K562 (cell line): ENCODE data around the gene DDX41. TPM values are rescaled to one million over a fixed set of nuclear protein-coding genes. Genes with fewer than 3 reads are reported as not detected.

ENCODE experiments used
- ATAC-seq: fragments of 200-7000 bp; cut with Tn5 transposase; 3 replicates; pipeline ENCODE4 v1.9.1; 2020; ENCODE audit warnings: moderate library complexity
- BruUV-seq: library from RNA; stranded (reverse); fragments of 400-500 nt; replicated peaks from 2 replicates; lab custom pipeline; 2021; lab: Mats Ljungman, UMichigan
- CTCF ChIA-PET: fragments of 300-600 bp; formaldehyde crosslinking; extraction: SDS; loops from one replicate; lab custom pipeline; 2021; ENCODE audit warnings: low intra/inter-chr PET ratio; lab: Yijun Ruan, JAX
- POLR2A ChIA-PET: fragments of 300-600, 350-650 bp; sonication (Branson Sonifier 250); formaldehyde crosslinking; extraction: SDS; loops from one replicate; lab custom pipeline; 2021; ENCODE audit warnings: antibody characterized with exemption, inconsistent platforms; lab: Yijun Ruan, JAX
- DNase-seq, 4 experiments: peaks; one replicate each; pipeline versions ENCODE4 v3.0.0 to v3.0.0-alpha.2; 2011 to 2018; ENCODE audit warnings: low spot score in 3 of 4, mixed read lengths in 3 of 4; ENCODE audit errors: extremely low read depth in 1 of 4
- FAIRE-seq: peaks from 2 replicates; lab custom pipeline; 2011; peaks lifted over from hg19 to GRCh38; lab: Jason Lieb, UNC
- H2AFZ ChIP-seq: 2 replicates; pipeline ENCODE4 v1.6.0; 2011; ENCODE audit warnings: low read depth, low read length, control low read depth, inconsistent platforms
- H3K27ac ChIP-seq: fragments of 200-600 bp; 3 replicates; pipeline ENCODE4 v1.8.0; 2011; ENCODE audit warnings: low read depth, mild to moderate bottlenecking, control low read depth, inconsistent platforms, low read length, moderate library complexity, mixed read lengths; ENCODE audit errors: extremely low read depth
- H3K27me3 ChIP-seq, 2 experiments: fragments of 300-600 bp in 1 of 2; 2 replicates in 1 of 2; 3 replicates in 1 of 2; pipeline versions ENCODE4 v1.6.0 to v1.8.0; 2011; ENCODE audit warnings: inconsistent platforms in 2 of 2, low read length in 2 of 2, mild to moderate bottlenecking in 1 of 2, mixed read lengths in 1 of 2, moderate library complexity in 1 of 2; ENCODE audit not compliant: control insufficient read depth in 2 of 2, insufficient read depth in 2 of 2
- H3K36me3 ChIP-seq: fragments of 300-600 bp; 3 replicates; pipeline ENCODE4 v1.8.0; 2011; ENCODE audit warnings: mild to moderate bottlenecking, low read length, inconsistent platforms; ENCODE audit not compliant: control insufficient read depth, insufficient read depth
- H3K4me1 ChIP-seq, 2 experiments: fragments of 200-600 bp in 1 of 2; replicated peaks in 1 of 2; 2 replicates in 1 of 2; 3 replicates in 1 of 2; pipeline versions ENCODE4 v1.5.1 to v1.8.0; 2011; ENCODE audit warnings: inconsistent platforms in 2 of 2, low read length in 2 of 2, mild to moderate bottlenecking in 1 of 2, mixed read lengths in 1 of 2, moderate library complexity in 1 of 2; ENCODE audit not compliant: control insufficient read depth in 2 of 2, insufficient read depth in 2 of 2
- H3K4me2 ChIP-seq: 2 replicates; pipeline ENCODE4 v1.6.1; 2011; ENCODE audit warnings: low read length, control low read depth, inconsistent platforms, mixed read lengths; ENCODE audit not compliant: insufficient read depth
- H3K4me3 ChIP-seq: fragments of 200-600 bp; sonication (generic), shearing (Covaris generic); 2 replicates; pipeline ENCODE4 v1.5.1; 2016; ENCODE audit warnings: control low read depth, inconsistent platforms
- H3K79me2 ChIP-seq: fragments of 200-600 bp; 3 replicates; pipeline ENCODE4 v1.8.0; 2011; ENCODE audit warnings: low read length, inconsistent platforms; ENCODE audit not compliant: control insufficient read depth, insufficient read depth
- H3K9ac ChIP-seq, 2 experiments: 2 replicates each; pipeline versions ENCODE4 v1.6.0 to v1.6.1; 2011; ENCODE audit warnings: low read depth in 2 of 2, low read length in 2 of 2, control low read depth in 1 of 2, inconsistent platforms in 1 of 2, mild to moderate bottlenecking in 1 of 2, mixed read lengths in 1 of 2; ENCODE audit not compliant: insufficient read depth in 1 of 2
- H3K9me1 ChIP-seq: one replicate; pipeline ENCODE4 v1.6.0; 2011; ENCODE audit warnings: inconsistent platforms, mild to moderate bottlenecking, low read length, moderate library complexity; ENCODE audit not compliant: control insufficient read depth, insufficient read depth
- H3K9me3 ChIP-seq: replicated peaks from 2 replicates; pipeline ENCODE4 v1.5.1; 2011; ENCODE audit warnings: low read depth, low read length, inconsistent platforms; ENCODE audit not compliant: control insufficient read depth, insufficient read depth
- H4K20me1 ChIP-seq: replicated peaks from 2 replicates; pipeline ENCODE4 v1.6.1; 2011; ENCODE audit warnings: low read length, inconsistent platforms, mixed read lengths; ENCODE audit not compliant: control insufficient read depth, insufficient read depth
- E2F6 ChIP-seq, 2 experiments: IDR thresholded peaks; 2 replicates each; pipeline ENCODE4 v1.6.1; 2011; ENCODE audit warnings: borderline replicate concordance in 1 of 2, control low read depth in 1 of 2, low read depth in 1 of 2, low read length in 1 of 2, mild to moderate bottlenecking in 1 of 2, mixed read lengths in 1 of 2, moderate library complexity in 1 of 2; ENCODE audit not compliant: insufficient read depth in 1 of 2, insufficient read length in 1 of 2, poor library complexity in 1 of 2, severe bottlenecking in 1 of 2; ENCODE audit errors: extremely low read depth in 1 of 2
- ELF1 ChIP-seq: fragments of 200-800 bp; sonication (Bioruptor generic); IDR thresholded peaks from 2 replicates; pipeline ENCODE4 v1.6.1; 2016; ENCODE audit warnings: missing genetic modification characterization, missing compliant biosample characterization
- FOXA3 ChIP-seq, 2 experiments: fragments of 450-650 bp in 1 of 2; sonication (generic) in 1 of 2; formaldehyde crosslinking; IDR thresholded peaks in 1 of 2; conservative IDR thresholded peaks in 1 of 2; 2 replicates each; pipeline versions ENCODE4 v1.4.0 to v1.8.0; 2020 to 2022; ENCODE audit warnings: mild to moderate bottlenecking in 2 of 2, missing genetic modification reagents in 1 of 2
- MAFK ChIP-seq: IDR thresholded peaks from 2 replicates; pipeline ENCODE4 v1.6.1; 2011; ENCODE audit warnings: low read length, improper control_type of control experiment
- MBD2 ChIP-seq: sonication (generic); IDR thresholded peaks from 2 replicates; pipeline ENCODE4 v1.6.1; 2016; ENCODE audit warnings: low read depth, borderline replicate concordance
- POLR2A ChIP-seq: fragments of 450-650 bp; conservative IDR thresholded peaks from 2 replicates; pipeline ENCODE4 v1.6.1; 2016
- POLR2AphosphoS5 ChIP-seq: IDR thresholded peaks from 2 replicates; pipeline ENCODE4 v1.6.1; 2011; ENCODE audit warnings: mild to moderate bottlenecking, low read depth, low read length, moderate library complexity; ENCODE audit not compliant: control insufficient read depth, insufficient read depth
- POLR2G ChIP-seq: fragments of 200-400 bp; formaldehyde crosslinking; IDR thresholded peaks from 2 replicates; pipeline ENCODE4 v1.6.1; 2017; ENCODE audit warnings: low read depth, mild to moderate bottlenecking, antibody characterized with exemption, low read length, moderate library complexity
- RUNX1 ChIP-seq: sonication (generic); IDR thresholded peaks from 2 replicates; pipeline ENCODE4 v1.6.1; 2016; ENCODE audit warnings: antibody characterized with exemption, low read depth
- SAFB2 ChIP-seq: fragments of 200-400 bp; formaldehyde crosslinking; IDR thresholded peaks from 2 replicates; pipeline ENCODE4 v1.6.1; 2018; ENCODE audit warnings: borderline replicate concordance, low read length, low read depth, moderate library complexity; ENCODE audit not compliant: severe bottlenecking
- SMAD4 ChIP-seq: fragments of 250-450 bp; sonication (Bioruptor Pico); conservative IDR thresholded peaks from 2 replicates; pipeline ENCODE4 v1.8.0; 2021; ENCODE audit warnings: inconsistent platforms, mild to moderate bottlenecking, moderate library complexity
- TEAD1 ChIP-seq, 2 experiments: fragments of 450-650 bp in 1 of 2; sonication (generic) in 1 of 2; formaldehyde crosslinking; IDR thresholded peaks; 2 replicates each; pipeline versions ENCODE4 v1.4.0 to v1.8.0; 2020 to 2022; ENCODE audit warnings: mild to moderate bottlenecking in 2 of 2, missing genetic modification reagents in 1 of 2
- VEZF1 ChIP-seq: fragments of 200-800 bp; sonication (Bioruptor generic); IDR thresholded peaks from 2 replicates; pipeline ENCODE4 v1.6.1; 2017; ENCODE audit warnings: missing genetic modification characterization, missing compliant biosample characterization
- WGBS: fragments of 100-300 bp; shearing (Covaris generic); methylation state at CpG from one replicate; pipeline ENCODE4 v1.1.6; 2016; ENCODE audit warnings: low coverage, mixed read lengths; ENCODE audit not compliant: insufficient coverage; ENCODE audit errors: missing lambda C conversion rate; 5-methylcytosine and 5-hydroxymethylcytosine counted together
- in situ Hi-C: fragments of 300-500 bp; cut with MboI; formaldehyde crosslinking; loops from 4 replicates; pipeline ENCODE4 v1.15.0; 2018; ENCODE audit warnings: inconsistent platforms, mixed read lengths
- intact Hi-C: fragments of 100-400 bp; cut with micrococcal nuclease; formaldehyde crosslinking; loops from 2 replicates; pipeline ENCODE4 v1.14.2; 2022
- polyA plus RNA-seq, 8 experiments: library from polyadenylated mRNA; depleted of rRNA in 4 of 8; stranded (reverse) in 5 of 8; unstranded in 3 of 8; fragments of >200 nt; fragmentation: Nextera tagmentation in 2 of 8; fragmentation: Illumina TruSeq in 1 of 8; extraction: Ambion mirVana in 2 of 8; extraction: Trizol in 1 of 8; gene quantifications; 2 replicates each; pipeline versions ENCODE4 v1.2.1 to v1.2.3, GENCODE V29; 2011 to 2014; ENCODE audit warnings: inconsistent platforms in 1 of 8, missing spikeins in 1 of 8
- total RNA-seq, 7 experiments: library from RNA; depleted of rRNA in 6 of 7; stranded (reverse); fragments of >200 nt in 6 of 7; fragmentation: Illumina TruSeq in 2 of 7; extraction: Trizol in 2 of 7; gene quantifications; 2 replicates each; pipeline versions ENCODE4 v1.2.1 to v1.2.3, GENCODE V29; 2011 to 2021; ENCODE audit warnings: low replicate concordance in 1 of 7

DDX41 gene
- total and polyA plus RNA-seq, 9 of the 15 experiments (the other 6 are each of a cell fraction or from before 2014, with no cell fraction given): 38.2 to 284 (median 116) TPM

GRCh38 chr5:177495243-177496060 is 21.3 kb downstream of the DDX41 start (continued):
- no peak for TF ChIP-seq ELF1
- TF ChIP-seq POLR2A: 0 out of 2 replicates have a peak, but pooled peaks have one; percentile 48
- no peak for TF ChIP-seq RUNX1
- TF ChIP-seq POLR2G: peak; percentile 74
- TF ChIP-seq FOXA3 (CRISPR knock-in tag; conservative IDR thresholded peaks at IDR 0.05 in 1 of 2, IDR thresholded peaks at IDR 0.05 in 1 of 2): 0 out of 4 replicates have a peak, but pooled peaks of 1 of the 2 experiments have one; percentile 32

- FAIRE-seq: peak; percentile 87
- BruUV-seq: no TSS peak
- TF ChIP-seq SMAD4 (CRISPR knock-in tag) (peak; percentile 91), SAFB2 (no peak), MBD2 (0 out of 2 replicates have a peak, but pooled peaks have one; percentile 33), VEZF1 (CRISPR knock-in tag) (peak; percentile 67), E2F6 (IDR thresholded peaks at IDR 0.05; ENCODE audit: borderline replicate concordance in 1 of 2, extremely low read depth in 1 of 2, insufficient read depth in 1 of 2, insufficient read length in 1 of 2, low read depth in 1 of 2, low read length in 1 of 2, poor library complexity in 1 of 2, severe bottlenecking in 1 of 2) (peak in 1 of 2 experiments; percentile 57), TEAD1 (CRISPR knock-in tag; IDR thresholded peaks at IDR 0.05) (no peak), MAFK (0 out of 2 replicates have a peak, but pooled peaks have one; percentile 18), POLR2AphosphoS5 (0 out of 2 replicates have a peak, but pooled peaks have one; percentile 11)
These were observed 22.2 kb downstream of the DDX41 start for GRCh38 chr5:177494346-177495195.

More at GRCh38 chr5:177494346-177495195, 22.2 kb downstream of the DDX41 start:
- in situ Hi-C loops (no loop called here), intact Hi-C loops (loop anchor here (5.0 kb wide), 1 partner anchor 177 kb away; no protein-coding TSS in a partner anchor)
- H3K4me2 ChIP-seq: peak overlapping the region; percentile 52
- no peak overlapping the region for H3K4me3 ChIP-seq
- no peaks in the 10 kb centered on the region for H3K9me3 ChIP-seq
- H3K27ac ChIP-seq: peak overlapping the region; percentile 95
- no peak overlapping the region for H2AFZ ChIP-seq
- H3K9ac ChIP-seq: peak overlapping the region; percentile 89 to 98
- peaks cover 58% of the 10 kb centered on the region; the same call in 2 of the 3 replicates for H3K36me3 ChIP-seq
- WGBS: 48% methylated on average over 6 of the region's 11 CpGs
- no peaks in the 10 kb centered on the region for H3K9me1 ChIP-seq
- H3K79me2 ChIP-seq: peaks cover 51% of the 10 kb centered on the region
- ChIA-PET POLR2A (interaction anchor here (0.5 to 4.0 kb wide), 13 partner anchors 9 to 381 kb away, joined by 3 to 21 read pairs (median 4); partner anchors contain the start of gene DOK3), CTCF (interaction anchor here (1.1 kb wide), 1 partner anchor 91 kb away, joined by 3 read pairs; no protein-coding TSS in a partner anchor)
- H3K27me3 ChIP-seq: no peaks in the 10 kb centered on the region
- H4K20me1 ChIP-seq: peaks cover 3% of the 10 kb centered on the region; the same call in 1 of the 2 replicates
- DNase-seq (peak; percentile 60 to 78 (median 64)), ATAC-seq (peak; percentile 1)
- H3K4me1 ChIP-seq: peaks cover 51 to 97% of the 10 kb centered on the region in 2 experiments
